ENCODE results near the gene BACE2.

BACE2 gene

DNA sequence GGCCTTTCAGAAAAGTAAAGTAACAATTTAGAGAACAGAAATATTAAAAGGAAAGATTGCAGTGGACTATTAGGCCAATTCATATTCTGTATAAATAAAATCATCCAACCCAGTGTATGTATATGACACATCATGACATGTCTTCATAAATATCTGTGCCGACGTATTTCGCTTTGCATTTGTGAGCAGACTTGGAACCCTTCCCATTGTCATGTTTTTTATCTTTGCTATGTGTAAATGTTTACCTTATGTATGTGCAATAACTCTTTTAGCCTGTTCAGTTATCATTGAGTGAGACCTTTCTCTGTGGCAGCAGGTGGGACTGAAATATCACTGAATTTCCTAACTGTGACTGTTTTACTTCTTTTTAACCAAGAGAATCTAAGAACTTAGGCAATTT lies 90.7 kb downstream of the BACE2 start:
- Histone ChIP-seq H3K4me1 (ENCODE audit: insufficient read depth, low read length) (no peaks in the 10 kb centered on the region), H3K4me3 (ENCODE audit: low read depth in 1 of 2, low read length in 2 of 2) (no peak overlapping the region), H3K27me3 (ENCODE audit: insufficient read depth, low read length, poor library complexity) (no peaks in the 10 kb centered on the region), H3K27ac (ENCODE audit: low read length) (no peak overlapping the region), H3K9ac (ENCODE audit: low read depth, low read length) (no peak overlapping the region), H2AFZ (ENCODE audit: low read depth, low read length) (no peak overlapping the region), H3K36me3 (ENCODE audit: insufficient read depth, low read length) (no peaks in the 10 kb centered on the region), H3K9me3 (ENCODE audit: insufficient read depth, low read length, severe bottlenecking) (no peaks in the 10 kb centered on the region), H3K79me2 (ENCODE audit: insufficient read depth, low read length) (no peaks in the 10 kb centered on the region), H3K4me2 (ENCODE audit: insufficient read depth, low read length) (no peak overlapping the region), H4K20me1 (ENCODE audit: insufficient read depth, low read length) (no peaks in the 10 kb centered on the region)
- DNase-seq (no peak), ATAC-seq (ENCODE audit: insufficient read depth, low read depth) (no peak)
- no peak for TF ChIP-seq EZH2 (IDR thresholded peaks at IDR 0.05; ENCODE audit: borderline replicate concordance, low read depth, low read length, severe bottlenecking)
- TF ChIP-seq, protein P1, sequence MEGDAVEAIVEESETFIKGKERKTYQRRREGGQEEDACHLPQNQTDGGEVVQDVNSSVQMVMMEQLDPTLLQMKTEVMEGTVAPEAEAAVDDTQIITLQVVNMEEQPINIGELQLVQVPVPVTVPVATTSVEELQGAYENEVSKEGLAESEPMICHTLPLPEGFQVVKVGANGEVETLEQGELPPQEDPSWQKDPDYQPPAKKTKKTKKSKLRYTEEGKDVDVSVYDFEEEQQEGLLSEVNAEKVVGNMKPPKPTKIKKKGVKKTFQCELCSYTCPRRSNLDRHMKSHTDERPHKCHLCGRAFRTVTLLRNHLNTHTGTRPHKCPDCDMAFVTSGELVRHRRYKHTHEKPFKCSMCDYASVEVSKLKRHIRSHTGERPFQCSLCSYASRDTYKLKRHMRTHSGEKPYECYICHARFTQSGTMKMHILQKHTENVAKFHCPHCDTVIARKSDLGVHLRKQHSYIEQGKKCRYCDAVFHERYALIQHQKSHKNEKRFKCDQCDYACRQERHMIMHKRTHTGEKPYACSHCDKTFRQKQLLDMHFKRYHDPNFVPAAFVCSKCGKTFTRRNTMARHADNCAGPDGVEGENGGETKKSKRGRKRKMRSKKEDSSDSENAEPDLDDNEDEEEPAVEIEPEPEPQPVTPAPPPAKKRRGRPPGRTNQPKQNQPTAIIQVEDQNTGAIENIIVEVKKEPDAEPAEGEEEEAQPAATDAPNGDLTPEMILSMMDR (IDR thresholded peaks at IDR 0.05; ENCODE audit: borderline replicate concordance, extremely low read depth, low read length, poor library complexity, severe bottlenecking), result no peak

DNA sequence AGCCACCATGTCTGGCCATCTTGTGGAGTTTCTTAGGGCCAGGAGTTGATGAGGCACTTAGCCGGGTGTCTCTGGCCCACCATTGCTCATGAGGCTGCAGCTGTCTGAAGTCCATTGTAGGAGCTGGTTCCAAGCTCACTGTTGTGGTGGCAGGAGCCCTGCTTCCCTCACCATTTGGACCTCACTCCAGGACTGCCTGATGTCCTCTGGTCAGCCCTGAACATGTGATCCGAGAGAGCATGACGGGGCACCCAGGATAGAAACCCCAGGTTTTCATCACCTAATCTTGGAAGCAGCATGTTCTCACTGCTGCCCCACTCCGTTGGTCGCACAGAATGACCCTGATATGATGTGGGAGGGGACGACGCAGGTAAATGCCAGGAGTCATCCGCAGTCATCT lies 92.5 kb downstream of the BACE2 start:
- H3K36me3 ChIP-seq (ENCODE audit: insufficient read depth, low read length), result no peaks in the 10 kb centered on the region
- no peaks in the 10 kb centered on the region for H3K9me3 ChIP-seq (ENCODE audit: insufficient read depth, low read length, severe bottlenecking)
- no peak overlapping the region for H3K27ac ChIP-seq (ENCODE audit: low read length)
- no peaks in the 10 kb centered on the region for H3K27me3 ChIP-seq (ENCODE audit: insufficient read depth, low read length, poor library complexity)
- H3K4me3 ChIP-seq (ENCODE audit: low read depth in 1 of 2, low read length in 2 of 2), result no peak overlapping the region
- ATAC-seq (ENCODE audit: insufficient read depth, low read depth) (no peak), DNase-seq (no peak)
- no peaks in the 10 kb centered on the region for H3K79me2 ChIP-seq (ENCODE audit: insufficient read depth, low read length)
- no peak overlapping the region for H3K9ac ChIP-seq (ENCODE audit: low read depth, low read length)
- no peak overlapping the region for H2AFZ ChIP-seq (ENCODE audit: low read depth, low read length)
- no peaks in the 10 kb centered on the region for H4K20me1 ChIP-seq (ENCODE audit: insufficient read depth, low read length)
- TF ChIP-seq, protein P1 (IDR thresholded peaks at IDR 0.05; ENCODE audit: borderline replicate concordance, extremely low read depth, low read length, poor library complexity, severe bottlenecking), result no peak
- TF ChIP-seq EZH2 (IDR thresholded peaks at IDR 0.05; ENCODE audit: borderline replicate concordance, low read depth, low read length, severe bottlenecking), result no peak
- H3K4me2 ChIP-seq (ENCODE audit: insufficient read depth, low read length), result no peak overlapping the region
- no peaks in the 10 kb centered on the region for H3K4me1 ChIP-seq (ENCODE audit: insufficient read depth, low read length)

DNA sequence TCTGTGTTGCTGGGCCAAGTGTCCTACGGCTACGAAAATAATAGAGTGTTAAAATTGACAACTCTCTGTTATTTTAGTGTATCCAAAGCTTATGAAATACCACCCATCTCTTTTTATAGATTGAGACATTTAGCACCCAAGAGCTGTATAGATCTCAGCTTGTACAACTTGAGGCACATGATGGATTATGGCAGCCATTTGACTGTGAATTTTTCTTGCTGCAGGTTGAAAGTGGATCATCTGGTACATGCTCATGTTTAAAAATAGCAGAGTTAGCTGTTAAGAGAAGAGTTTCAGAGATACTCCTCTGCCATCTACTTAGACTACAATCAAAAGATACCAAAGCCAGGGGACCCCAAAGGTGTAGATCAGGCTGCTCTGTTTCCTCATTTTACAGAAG lies 99.4 kb downstream of the BACE2 start:
- H2AFZ ChIP-seq (ENCODE audit: low read depth, low read length), result no peak overlapping the region
- ATAC-seq (ENCODE audit: insufficient read depth, low read depth), result no peak

More for the DNA sequence above, 99.4 kb downstream of the BACE2 start:
- H3K9me3 ChIP-seq (ENCODE audit: insufficient read depth, low read length, severe bottlenecking), result no peaks in the 10 kb centered on the region
- no peak overlapping the region for H3K4me3 ChIP-seq (ENCODE audit: low read depth in 1 of 2, low read length in 2 of 2)
- H3K27me3 ChIP-seq (ENCODE audit: insufficient read depth, low read length, poor library complexity), result no peaks in the 10 kb centered on the region
- H3K4me1 ChIP-seq (ENCODE audit: insufficient read depth, low read length), result no peaks in the 10 kb centered on the region
- DNase-seq, result no peak
- no peak overlapping the region for H3K4me2 ChIP-seq (ENCODE audit: insufficient read depth, low read length)
- no peaks in the 10 kb centered on the region for H3K36me3 ChIP-seq (ENCODE audit: insufficient read depth, low read length)
- no peak for TF ChIP-seq EZH2 (IDR thresholded peaks at IDR 0.05; ENCODE audit: borderline replicate concordance, low read depth, low read length, severe bottlenecking)
- TF ChIP-seq, protein P1 (IDR thresholded peaks at IDR 0.05; ENCODE audit: borderline replicate concordance, extremely low read depth, low read length, poor library complexity, severe bottlenecking), result no peak
- H3K27ac ChIP-seq (ENCODE audit: low read length), result no peak overlapping the region
- H3K9ac ChIP-seq (ENCODE audit: low read depth, low read length), result no peak overlapping the region
- no peaks in the 10 kb centered on the region for H4K20me1 ChIP-seq (ENCODE audit: insufficient read depth, low read length)
- H3K79me2 ChIP-seq (ENCODE audit: insufficient read depth, low read length), result no peaks in the 10 kb centered on the region
